ENCODE results near the gene BCL6B.

BCL6B gene

DNA sequence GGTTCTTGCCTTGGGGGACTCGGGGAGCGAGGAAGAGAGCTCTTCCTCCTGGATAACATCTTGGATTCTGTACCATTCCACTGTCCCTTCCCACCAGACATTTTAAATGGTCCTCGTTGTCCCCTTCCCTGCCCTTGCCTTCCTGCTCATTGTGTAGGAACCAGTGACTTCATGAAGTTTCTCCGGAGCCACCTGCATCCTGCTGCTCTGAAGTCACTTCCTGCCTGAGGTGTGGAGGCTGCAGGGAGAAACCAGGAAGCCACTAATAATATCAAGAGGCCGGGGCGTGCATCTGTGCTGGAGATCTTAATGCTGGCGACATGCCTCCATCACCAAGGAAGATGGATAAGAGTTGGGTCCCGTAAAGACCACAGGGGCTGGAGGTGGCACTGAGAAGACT, 6.8 kb downstream of the BCL6B start:
- Histone ChIP-seq H3K4me3 (ENCODE audit: low read depth, low read length, poor library complexity, severe bottlenecking) (no peak overlapping the region), H3K9me2 (ENCODE audit: low read depth, low read length) (no peaks in the 10 kb centered on the region), H3K27ac (ENCODE audit: low read depth, low read length, poor library complexity, severe bottlenecking) (no peak overlapping the region), H4K20me1 (ENCODE audit: insufficient read depth, low read length) (no peaks in the 10 kb centered on the region), H3F3A (ENCODE audit: insufficient read depth, low read length) (no peaks in the 10 kb centered on the region), H3K4me1 (ENCODE audit: insufficient read depth, low read length, severe bottlenecking) (no peaks in the 10 kb centered on the region), H3K79me2 (ENCODE audit: insufficient read depth, low read length) (no peaks in the 10 kb centered on the region), H3K36me3 (ENCODE audit: insufficient read depth, low read length) (no peaks in the 10 kb centered on the region), H3K4me2 (ENCODE audit: low read length) (no peak overlapping the region), H3K9me3 (ENCODE audit: low read length) (no peaks in the 10 kb centered on the region), H2AFZ (ENCODE audit: low read length) (no peak overlapping the region), H3K9ac (ENCODE audit: low read length) (no peak overlapping the region), H3K27me3 (ENCODE audit: insufficient read depth, low read length) (no peaks in the 10 kb centered on the region)
- TF ChIP-seq EZH2 (IDR thresholded peaks at IDR 0.05; ENCODE audit: borderline replicate concordance, low read length), result no peak

DNA sequence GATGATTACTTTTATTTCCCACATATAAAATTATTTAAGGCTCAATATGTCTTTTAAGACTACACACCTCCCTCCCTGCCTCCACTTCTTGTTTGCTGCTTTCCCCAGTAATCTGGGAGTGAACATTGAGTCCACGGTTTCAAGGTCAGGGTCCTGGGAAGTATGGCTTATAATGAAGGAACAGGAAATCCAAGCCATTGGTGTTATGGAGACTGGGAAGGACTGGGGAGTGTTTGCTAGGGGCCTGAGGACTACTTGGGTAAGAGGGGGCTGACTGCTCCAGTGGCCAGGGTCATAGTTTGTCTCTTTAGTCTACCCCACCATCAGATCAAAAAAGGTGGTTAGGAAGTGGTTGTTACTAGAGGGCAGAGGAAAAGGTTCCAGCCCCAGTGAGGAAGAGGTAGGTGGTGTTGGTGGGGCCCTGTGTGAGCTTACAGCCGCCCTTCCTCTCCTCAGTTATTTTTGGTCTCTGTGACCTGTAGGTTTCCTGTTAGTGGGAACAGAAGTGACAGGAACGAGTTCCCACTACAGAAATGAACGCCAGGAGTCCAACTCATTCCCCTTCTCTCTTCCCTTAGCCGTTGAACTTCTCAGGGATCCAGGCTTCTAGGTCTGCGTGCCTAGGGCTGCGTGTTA, 12.2 kb downstream of the BCL6B start:
- peak overlapping the region; percentile 83 for H3K9ac ChIP-seq (ENCODE audit: low read length)
- TF ChIP-seq EZH2 (IDR thresholded peaks at IDR 0.05; ENCODE audit: borderline replicate concordance, low read length), result no peak
- TF ChIP-seq, protein P1, sequence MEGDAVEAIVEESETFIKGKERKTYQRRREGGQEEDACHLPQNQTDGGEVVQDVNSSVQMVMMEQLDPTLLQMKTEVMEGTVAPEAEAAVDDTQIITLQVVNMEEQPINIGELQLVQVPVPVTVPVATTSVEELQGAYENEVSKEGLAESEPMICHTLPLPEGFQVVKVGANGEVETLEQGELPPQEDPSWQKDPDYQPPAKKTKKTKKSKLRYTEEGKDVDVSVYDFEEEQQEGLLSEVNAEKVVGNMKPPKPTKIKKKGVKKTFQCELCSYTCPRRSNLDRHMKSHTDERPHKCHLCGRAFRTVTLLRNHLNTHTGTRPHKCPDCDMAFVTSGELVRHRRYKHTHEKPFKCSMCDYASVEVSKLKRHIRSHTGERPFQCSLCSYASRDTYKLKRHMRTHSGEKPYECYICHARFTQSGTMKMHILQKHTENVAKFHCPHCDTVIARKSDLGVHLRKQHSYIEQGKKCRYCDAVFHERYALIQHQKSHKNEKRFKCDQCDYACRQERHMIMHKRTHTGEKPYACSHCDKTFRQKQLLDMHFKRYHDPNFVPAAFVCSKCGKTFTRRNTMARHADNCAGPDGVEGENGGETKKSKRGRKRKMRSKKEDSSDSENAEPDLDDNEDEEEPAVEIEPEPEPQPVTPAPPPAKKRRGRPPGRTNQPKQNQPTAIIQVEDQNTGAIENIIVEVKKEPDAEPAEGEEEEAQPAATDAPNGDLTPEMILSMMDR (IDR thresholded peaks at IDR 0.05; ENCODE audit: low read length), result no peak
- peak overlapping the region; percentile 90 for H3K4me2 ChIP-seq (ENCODE audit: low read length)
- no peak overlapping the region for H2AFZ ChIP-seq (ENCODE audit: low read length)
- H3K9me3 ChIP-seq (ENCODE audit: low read length), result no peaks in the 10 kb centered on the region
- H3K4me1 ChIP-seq (ENCODE audit: insufficient read depth, low read length, severe bottlenecking), result peaks cover 19% of the 10 kb centered on the region
- no peaks in the 10 kb centered on the region for H3F3A ChIP-seq (ENCODE audit: insufficient read depth, low read length)
- H3K9me2 ChIP-seq (ENCODE audit: low read depth, low read length), result no peaks in the 10 kb centered on the region
- peak overlapping the region; percentile 75 for H3K4me3 ChIP-seq (ENCODE audit: low read depth, low read length, poor library complexity, severe bottlenecking)
- H3K27ac ChIP-seq (ENCODE audit: low read depth, low read length, poor library complexity, severe bottlenecking), result peak overlapping the region; percentile 58
- H3K79me2 ChIP-seq (ENCODE audit: insufficient read depth, low read length), result no peaks in the 10 kb centered on the region
- H4K20me1 ChIP-seq (ENCODE audit: insufficient read depth, low read length), result no peaks in the 10 kb centered on the region
- H3K36me3 ChIP-seq (ENCODE audit: insufficient read depth, low read length), result no peaks in the 10 kb centered on the region; the same call in 1 of the 2 replicates
- no peaks in the 10 kb centered on the region for H3K27me3 ChIP-seq (ENCODE audit: insufficient read depth, low read length)

DNA sequence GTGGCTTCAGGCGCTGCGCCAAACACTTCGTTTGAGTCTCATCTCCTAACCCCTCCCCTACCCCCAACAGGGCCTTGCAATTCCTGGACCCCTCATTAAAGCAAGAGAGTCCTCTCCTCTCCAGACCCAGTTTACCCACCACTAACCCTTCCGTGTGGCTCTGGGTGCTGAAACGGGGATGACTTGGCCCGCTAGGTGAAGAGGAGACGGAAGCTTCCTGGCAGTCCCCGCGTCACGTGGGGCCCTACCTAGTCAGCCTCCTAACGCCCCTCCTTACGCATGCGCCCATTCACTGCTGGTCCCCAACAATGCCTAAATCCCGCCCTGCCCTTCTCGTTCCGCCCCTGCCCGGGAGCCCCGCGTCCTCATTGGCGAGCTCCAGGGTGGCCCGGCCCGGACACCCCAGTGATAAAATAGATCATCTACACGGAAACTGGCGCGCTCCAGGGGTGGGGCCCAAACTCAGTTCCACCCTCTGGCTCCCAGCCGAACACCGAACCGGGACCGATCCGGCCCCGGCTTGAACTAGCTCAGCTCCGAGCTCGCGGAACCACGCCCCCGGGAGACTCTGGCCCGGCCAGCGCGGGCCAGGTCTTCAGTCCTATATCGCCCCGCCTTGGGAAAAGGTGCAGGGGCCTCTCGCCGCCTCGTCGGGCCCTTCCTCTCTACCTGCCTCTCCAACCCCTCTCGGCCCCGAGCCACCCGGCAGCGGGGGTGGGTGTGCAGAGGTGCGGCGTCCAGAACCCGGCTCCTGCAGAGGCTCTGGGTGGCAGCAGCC, 12.9 kb downstream of the BCL6B start, which contains the start of gene SLC16A13:
Gene SLC16A13, plus strand, starts transcription at position 425 of the 778 bp plus-strand sequence. CDS start 368 bp downstream, outside the sequence.
- Histone ChIP-seq H3K4me2 (ENCODE audit: low read length) (peak within 1 kb of the TSS; percentile 90), H3K79me2 (ENCODE audit: insufficient read depth, low read length) (no peaks in the 10 kb centered on the region), H3K27ac (ENCODE audit: low read depth, low read length, poor library complexity, severe bottlenecking) (peak within 1 kb of the TSS; percentile 58), H3K27me3 (ENCODE audit: insufficient read depth, low read length) (no peaks in the 10 kb centered on the region), H3K9me3 (ENCODE audit: low read length) (no peaks in the 10 kb centered on the region), H2AFZ (ENCODE audit: low read length) (peak within 1 kb of the TSS; percentile 21; the same call in 1 of the 2 replicates), H3K9ac (ENCODE audit: low read length) (peak within 1 kb of the TSS; percentile 83), H3K4me3 (ENCODE audit: low read depth, low read length, poor library complexity, severe bottlenecking) (peak within 1 kb of the TSS; percentile 75), H3K36me3 (ENCODE audit: insufficient read depth, low read length) (no peaks in the 10 kb centered on the region; the same call in 1 of the 2 replicates), H4K20me1 (ENCODE audit: insufficient read depth, low read length) (no peaks in the 10 kb centered on the region), H3K9me2 (ENCODE audit: low read depth, low read length) (no peaks in the 10 kb centered on the region), H3K4me1 (ENCODE audit: insufficient read depth, low read length, severe bottlenecking) (peaks cover 19% of the 10 kb centered on the region), H3F3A (ENCODE audit: insufficient read depth, low read length) (no peaks in the 10 kb centered on the region)
- TF ChIP-seq, protein P1 (IDR thresholded peaks at IDR 0.05; ENCODE audit: low read length), result no peak
- TF ChIP-seq EZH2 (IDR thresholded peaks at IDR 0.05; ENCODE audit: borderline replicate concordance, low read length), result no peak

Measured in OCI-LY1 (cell line).